HepG2 (cell line): ENCODE results near the gene DKKL1. TPM values are rescaled to one million over a fixed set of nuclear protein-coding genes. Genes with fewer than 3 reads are reported as not detected.

Experiments used
- ATAC-seq: fragments of 200-7000 bp; cut with Tn5 transposase; 3 replicates; pipeline ENCODE4 v1.9.1; 2020; ENCODE audit warnings: mild to moderate bottlenecking, moderate library complexity
- BruUV-seq: library from RNA; stranded (reverse); fragments of 400-500 nt; replicated peaks from 2 replicates; lab custom pipeline; 2021; lab: Mats Ljungman, UMichigan
- CTCF ChIA-PET: fragments of 300-600 bp; formaldehyde crosslinking; extraction: SDS; loops from one replicate; lab custom pipeline; 2021; ENCODE audit warnings: low total read pairs, inconsistent platforms, low intra/inter-chr PET ratio; lab: Yijun Ruan, JAX
- POLR2A ChIA-PET: fragments of 350-600 bp; sonication (Branson Sonifier 250); formaldehyde crosslinking; loops from one replicate; lab custom pipeline; 2020; ENCODE audit warnings: antibody characterized with exemption, inconsistent platforms; lab: Yijun Ruan, JAX
- DNase-seq: peaks from one replicate; pipeline ENCODE4 v3.0.0-alpha.2; 2015; ENCODE audit warnings: low spot score
- FAIRE-seq: peaks from 3 replicates; lab custom pipeline; 2011; peaks lifted over from hg19 to GRCh38; lab: Jason Lieb, UNC
- H2AFZ ChIP-seq: one replicate; pipeline ENCODE4 v1.6.1; 2011; ENCODE audit warnings: low read length, inconsistent platforms
- H3K27ac ChIP-seq: fragments of 300-600 bp; 3 replicates; pipeline ENCODE4 v1.8.0; 2011; ENCODE audit warnings: mixed run types, mild to moderate bottlenecking, mixed read lengths, low read length, inconsistent platforms; ENCODE audit not compliant: insufficient read depth; ENCODE audit errors: extremely low read length
- H3K27me3 ChIP-seq, 2 experiments: fragments of 200-600 bp in 1 of 2; 2 replicates in 1 of 2; 3 replicates in 1 of 2; pipeline versions ENCODE4 v1.6.0 to v1.8.0; 2011; ENCODE audit warnings: low read length in 2 of 2, mild to moderate bottlenecking in 2 of 2, moderate library complexity in 2 of 2, inconsistent platforms in 1 of 2; ENCODE audit not compliant: insufficient read depth in 2 of 2, control insufficient read depth in 1 of 2
- H3K36me3 ChIP-seq, 2 experiments: fragments of 200-600 bp in 1 of 2; replicated peaks in 1 of 2; 2 replicates in 1 of 2; 3 replicates in 1 of 2; pipeline versions ENCODE4 v1.5.1 to v1.8.0; 2011; ENCODE audit warnings: low read length in 2 of 2, inconsistent platforms in 1 of 2; ENCODE audit not compliant: insufficient read depth in 2 of 2, control insufficient read depth in 1 of 2
- H3K4me1 ChIP-seq: 2 replicates; pipeline ENCODE4 v1.5.1; 2012; ENCODE audit warnings: low read length, inconsistent platforms; ENCODE audit not compliant: insufficient read depth
- H3K4me2 ChIP-seq: 2 replicates; pipeline ENCODE4 v1.6.0; 2011; ENCODE audit warnings: low read depth, low read length, inconsistent platforms
- H3K4me3 ChIP-seq, 3 experiments: fragments of 200-600 bp in 1 of 3; sonication (generic), shearing (Covaris generic) in 1 of 3; replicated peaks in 1 of 3; 2 replicates each; pipeline ENCODE4 v1.5.1; 2011 to 2016; ENCODE audit warnings: low read length in 3 of 3, inconsistent platforms in 2 of 3, low read depth in 2 of 3, mild to moderate bottlenecking in 2 of 3, control low read depth in 1 of 3, mixed read lengths in 1 of 3; ENCODE audit not compliant: insufficient read depth in 1 of 3
- H3K79me2 ChIP-seq: one replicate; pipeline ENCODE4 v1.6.1; 2011; ENCODE audit warnings: low read length, inconsistent platforms; ENCODE audit not compliant: insufficient read depth
- H3K9ac ChIP-seq: 2 replicates; pipeline ENCODE4 v1.6.0; 2011; ENCODE audit warnings: mild to moderate bottlenecking, low read depth, low read length, inconsistent platforms; ENCODE audit not compliant: insufficient read depth
- H3K9me3 ChIP-seq: 2 replicates; pipeline ENCODE4 v1.5.1; 2012; ENCODE audit warnings: mild to moderate bottlenecking, low read length
- H4K20me1 ChIP-seq: 2 replicates; pipeline ENCODE4 v1.6.0; 2011; ENCODE audit warnings: inconsistent platforms, mild to moderate bottlenecking, low read length, moderate library complexity; ENCODE audit not compliant: insufficient read depth
- BHLHE40 ChIP-seq: IDR thresholded peaks from 2 replicates; pipeline ENCODE4 v1.6.1; 2011; ENCODE audit warnings: low read length, improper control_type of control experiment
- GABPB1 ChIP-seq: IDR thresholded peaks from 2 replicates; pipeline ENCODE4 v1.6.1; 2016; ENCODE audit warnings: mild to moderate bottlenecking, missing genetic modification reagents, moderate library complexity, missing compliant biosample characterization
- GFI1 ChIP-seq: sonication (generic); formaldehyde crosslinking; IDR thresholded peaks from 2 replicates; pipeline ENCODE4 v1.5.0; 2020; ENCODE audit warnings: missing genetic modification reagents, mild to moderate bottlenecking, borderline replicate concordance
- HES4 ChIP-seq: sonication (generic); formaldehyde crosslinking; IDR thresholded peaks from 2 replicates; pipeline ENCODE4 v1.9.0; 2021; ENCODE audit warnings: mild to moderate bottlenecking, missing genetic modification reagents, borderline replicate concordance
- NCOA1 ChIP-seq: sonication (generic); formaldehyde crosslinking; IDR thresholded peaks from 2 replicates; pipeline ENCODE4 v1.9.0; 2021; ENCODE audit warnings: missing genetic modification reagents
- POLR2AphosphoS2 ChIP-seq: IDR thresholded peaks from 2 replicates; pipeline ENCODE4 v1.6.1; 2011; ENCODE audit warnings: low read depth, low read length, improper control_type of control experiment
- SIN3A ChIP-seq: IDR thresholded peaks from 2 replicates; pipeline ENCODE4 v1.6.1; 2011; ENCODE audit warnings: low read depth, mild to moderate bottlenecking, control low read depth, low read length, borderline replicate concordance
- SMARCC2 ChIP-seq: fragments of 450-650 bp; IDR thresholded peaks from 2 replicates; pipeline ENCODE4 v1.6.1; 2017; ENCODE audit warnings: antibody characterized with exemption, mild to moderate bottlenecking
- SYNCRIP ChIP-seq: fragments of 200-400 bp; formaldehyde crosslinking; IDR thresholded peaks from 2 replicates; pipeline ENCODE4 v1.6.1; 2018; ENCODE audit warnings: mild to moderate bottlenecking, low read depth, low read length; ENCODE audit not compliant: insufficient read depth
- ZNF350 ChIP-seq: sonication (generic); formaldehyde crosslinking; IDR thresholded peaks from 2 replicates; pipeline ENCODE4 v1.4.0; 2020; ENCODE audit warnings: mild to moderate bottlenecking, low read depth, missing genetic modification reagents, borderline replicate concordance
- ZNF577 ChIP-seq: sonication (generic); formaldehyde crosslinking; IDR thresholded peaks from 2 replicates; pipeline ENCODE4 v1.4.0; 2020; ENCODE audit warnings: mild to moderate bottlenecking, low read depth, missing genetic modification reagents, borderline replicate concordance
- WGBS: methylation state at CpG from one replicate; pipeline ENCODE4 v1.1.6; 2017; ENCODE audit warnings: low lambda C conversion rate; 5-methylcytosine and 5-hydroxymethylcytosine counted together
- in situ Hi-C: cut with HindIII; loops from 2 replicates; pipeline ENCODE4 v1.10.0; 2017; ENCODE audit warnings: low pct_unique_long_range_greater_than_20kb; ENCODE audit not compliant: extremely low pct_ligation_motif_present
- intact Hi-C: fragments of 100-400 bp; cut with micrococcal nuclease; formaldehyde crosslinking; loops from one replicate; pipeline ENCODE4 v1.10.0; 2022; ENCODE audit not compliant: unreplicated experiment
- polyA plus RNA-seq, 8 experiments: library from polyadenylated mRNA; depleted of rRNA in 3 of 8; stranded (reverse) in 7 of 8; unstranded in 1 of 8; fragments of >200 nt; fragmentation: Illumina TruSeq in 4 of 8; extraction: Trizol in 4 of 8; gene quantifications; 2 replicates each; pipeline versions ENCODE4 v1.2.1 to v1.2.3, GENCODE V29; 2011 to 2016; ENCODE audit warnings: low read depth in 4 of 8, missing spikeins in 1 of 8, mixed read lengths in 1 of 8; ENCODE audit not compliant: insufficient read depth in 1 of 8
- total RNA-seq, 5 experiments: library from RNA; depleted of rRNA; stranded (reverse); fragments of >200 nt; fragmentation: Illumina TruSeq; extraction: Trizol; gene quantifications; 2 replicates each; pipeline ENCODE4 v1.2.3, GENCODE V29; 2016; ENCODE audit warnings: low read depth in 1 of 5

The DKKL1 gene
- total and polyA plus RNA-seq, 2 of the 13 experiments (the other 11 are each of a cell fraction or from before 2014, with no cell fraction given), result 0.30 to 0.31 TPM

- TF ChIP-seq POLR2AphosphoS2, result no peak
- TF ChIP-seq SMARCC2, result no peak
- TF ChIP-seq NCOA1 (CRISPR knock-in tag), result no peak
- TF ChIP-seq ZNF577 (CRISPR knock-in tag), result no peak
- TF ChIP-seq GABPB1 (CRISPR knock-in tag), result peak; percentile 34
- no peak for TF ChIP-seq HES4 (CRISPR knock-in tag)
- TF ChIP-seq BHLHE40, result peak; percentile 94
- peak; percentile 25; the same call in 1 of the 2 replicates for TF ChIP-seq ZNF350 (CRISPR knock-in tag)
Observed at GRCh38 chr19:49340069-49340864, 23.4 kb upstream of the DKKL1 start (continued).

- CTCF ChIA-PET, result no interaction called here
- in situ Hi-C loops, result no loop called here
Observed at GRCh38 chr19:49340865-49341718, 22.6 kb upstream of the DKKL1 start.

More at GRCh38 chr19:49340865-49341718, 22.6 kb upstream of the DKKL1 start:
- WGBS, result 89% methylated on average over 4 of the region's 11 CpGs
- Histone ChIP-seq H3K4me3 (no peak overlapping the region), H3K9me3 (no peaks in the 10 kb centered on the region), H3K79me2 (no peaks in the 10 kb centered on the region), H3K4me1 (peaks cover 15% of the 10 kb centered on the region), H3K4me2 (peak overlapping the region; percentile 74), H3K36me3 (peaks cover 0 to 2% of the 10 kb centered on the region in 2 experiments; a peak in 1 of 5 replicates), H2AFZ (no peak overlapping the region), H3K9ac (no peak overlapping the region), H3K27me3 (no peaks in the 10 kb centered on the region), H3K27ac (no peak overlapping the region), H4K20me1 (no peaks in the 10 kb centered on the region)
- ATAC-seq (no peak), FAIRE-seq (no peak), DNase-seq (no peak)
- POLR2A ChIA-PET, result interaction anchor here (1.1 kb wide), 1 partner anchor 10 kb away, joined by 4 read pairs; no protein-coding TSS in a partner anchor
- TF ChIP-seq SIN3A (0 out of 2 replicates have a peak, but pooled peaks have one; percentile 10), SYNCRIP (no peak), GFI1 (0 out of 2 replicates have a peak, but pooled peaks have one; percentile 2)
- no TSS peak for BruUV-seq
- intact Hi-C loops, result no loop called here
